ENCODE measurements around the gene FSIP1.

FSIP1 gene

GRCh38 chr15:39622660-39623516 is 159.8 kb downstream of the FSIP1 start:
- H3K36me3 ChIP-seq = no peaks in the 10 kb centered on the region
- TF ChIP-seq, protein P1, sequence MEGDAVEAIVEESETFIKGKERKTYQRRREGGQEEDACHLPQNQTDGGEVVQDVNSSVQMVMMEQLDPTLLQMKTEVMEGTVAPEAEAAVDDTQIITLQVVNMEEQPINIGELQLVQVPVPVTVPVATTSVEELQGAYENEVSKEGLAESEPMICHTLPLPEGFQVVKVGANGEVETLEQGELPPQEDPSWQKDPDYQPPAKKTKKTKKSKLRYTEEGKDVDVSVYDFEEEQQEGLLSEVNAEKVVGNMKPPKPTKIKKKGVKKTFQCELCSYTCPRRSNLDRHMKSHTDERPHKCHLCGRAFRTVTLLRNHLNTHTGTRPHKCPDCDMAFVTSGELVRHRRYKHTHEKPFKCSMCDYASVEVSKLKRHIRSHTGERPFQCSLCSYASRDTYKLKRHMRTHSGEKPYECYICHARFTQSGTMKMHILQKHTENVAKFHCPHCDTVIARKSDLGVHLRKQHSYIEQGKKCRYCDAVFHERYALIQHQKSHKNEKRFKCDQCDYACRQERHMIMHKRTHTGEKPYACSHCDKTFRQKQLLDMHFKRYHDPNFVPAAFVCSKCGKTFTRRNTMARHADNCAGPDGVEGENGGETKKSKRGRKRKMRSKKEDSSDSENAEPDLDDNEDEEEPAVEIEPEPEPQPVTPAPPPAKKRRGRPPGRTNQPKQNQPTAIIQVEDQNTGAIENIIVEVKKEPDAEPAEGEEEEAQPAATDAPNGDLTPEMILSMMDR (IDR thresholded peaks at IDR 0.05) = no peak
- H3K27ac ChIP-seq = no peak overlapping the region
- H3K4me3 ChIP-seq (ENCODE audit: low read depth in 1 of 2, low read length in 1 of 2) = no peak overlapping the region
- H3K27me3 ChIP-seq = no peaks in the 10 kb centered on the region
- H3K9me3 ChIP-seq = no peaks in the 10 kb centered on the region
- H3K4me1 ChIP-seq (ENCODE audit: control insufficient read depth in 1 of 2, insufficient read depth in 1 of 2, low read depth in 1 of 2, low read length in 1 of 2) = no peaks in the 10 kb centered on the region

DNA sequence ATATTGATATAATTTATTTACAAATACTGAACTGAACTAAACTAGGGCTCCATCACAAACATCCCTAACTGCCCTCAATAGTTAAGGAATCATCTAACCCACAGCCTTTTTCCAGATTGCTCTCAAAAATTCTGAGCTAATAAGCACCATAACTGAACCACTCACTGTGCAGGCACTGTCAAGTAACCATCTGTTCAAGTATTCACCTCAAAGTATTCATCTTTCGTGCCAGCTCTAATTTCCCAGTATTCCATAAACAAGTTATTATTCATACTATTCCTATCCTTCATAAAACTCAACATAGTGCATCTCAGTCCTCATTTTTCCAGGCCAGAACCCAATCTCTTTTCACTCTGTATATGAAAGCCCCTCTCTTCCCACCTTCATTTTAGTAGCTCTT is 160.7 kb downstream of the FSIP1 start:
- Histone ChIP-seq H3K36me3 (no peaks in the 10 kb centered on the region), H3K27me3 (no peaks in the 10 kb centered on the region), H3K4me3 (ENCODE audit: low read depth in 1 of 2, low read length in 1 of 2) (no peak overlapping the region), H3K4me1 (ENCODE audit: control insufficient read depth in 1 of 2, insufficient read depth in 1 of 2, low read depth in 1 of 2, low read length in 1 of 2) (no peaks in the 10 kb centered on the region), H3K9me3 (no peaks in the 10 kb centered on the region), H3K27ac (no peak overlapping the region)
- TF ChIP-seq, protein P1 (IDR thresholded peaks at IDR 0.05) = no peak

GRCh38 chr15:39621210-39621609 is 161.4 kb downstream of the FSIP1 start:
- Histone ChIP-seq H3K27ac (no peak overlapping the region), H3K27me3 (no peaks in the 10 kb centered on the region), H3K4me3 (ENCODE audit: low read depth in 1 of 2, low read length in 1 of 2) (no peak overlapping the region), H3K9me3 (no peaks in the 10 kb centered on the region), H3K36me3 (no peaks in the 10 kb centered on the region), H3K4me1 (ENCODE audit: control insufficient read depth in 1 of 2, insufficient read depth in 1 of 2, low read depth in 1 of 2, low read length in 1 of 2) (no peaks in the 10 kb centered on the region)
- TF ChIP-seq, protein P1 (IDR thresholded peaks at IDR 0.05) = no peak

- Histone ChIP-seq H3K9me3 (no peaks in the 10 kb centered on the region), H3K4me1 (ENCODE audit: control insufficient read depth in 1 of 2, insufficient read depth in 1 of 2, low read depth in 1 of 2, low read length in 1 of 2) (no peaks in the 10 kb centered on the region), H3K4me3 (ENCODE audit: low read depth in 1 of 2, low read length in 1 of 2) (no peak overlapping the region), H3K27me3 (no peaks in the 10 kb centered on the region), H3K27ac (no peak overlapping the region), H3K36me3 (no peaks in the 10 kb centered on the region)
- TF ChIP-seq, protein P1 (IDR thresholded peaks at IDR 0.05) = no peak
Observed at GRCh38 chr15:39618063-39618823, 164.4 kb downstream of the FSIP1 start.

DNA sequence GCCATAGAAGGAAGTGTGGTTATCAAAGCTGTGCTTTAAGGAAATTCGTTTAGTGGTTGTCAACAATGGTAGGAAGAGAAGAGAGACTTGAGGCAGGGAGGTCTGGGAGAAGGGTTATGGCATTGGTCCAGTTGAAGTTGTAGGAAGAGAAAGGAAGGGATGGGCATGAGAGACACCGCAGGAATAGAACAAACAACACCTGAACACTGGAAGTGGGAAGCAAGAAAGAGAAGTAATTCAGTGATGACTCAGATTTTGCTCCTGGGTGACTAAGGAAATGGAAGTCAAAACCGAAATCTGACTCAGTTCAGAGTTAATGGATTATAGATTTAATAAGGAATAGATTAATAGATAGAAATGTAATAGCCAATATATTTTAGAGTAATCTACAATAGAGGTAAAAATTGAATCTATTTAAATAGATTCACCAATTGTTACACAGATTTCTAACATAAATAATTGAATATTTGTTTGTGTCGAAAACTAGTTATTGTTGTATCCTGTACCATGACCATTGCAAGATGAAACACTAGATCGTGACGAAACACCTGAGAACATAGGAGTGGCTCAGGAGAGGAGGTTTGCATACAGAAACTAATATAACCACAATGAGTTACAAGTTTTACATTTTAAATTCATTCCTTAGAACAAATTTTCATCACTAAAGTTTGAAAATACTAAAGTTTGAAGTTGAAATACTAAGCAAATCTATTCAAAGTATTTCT is 165.7 kb downstream of the FSIP1 start:
- Histone ChIP-seq H3K27me3 (no peaks in the 10 kb centered on the region), H3K4me1 (ENCODE audit: control insufficient read depth in 1 of 2, insufficient read depth in 1 of 2, low read depth in 1 of 2, low read length in 1 of 2) (no peaks in the 10 kb centered on the region), H3K27ac (no peak overlapping the region), H3K36me3 (no peaks in the 10 kb centered on the region), H3K9me3 (no peaks in the 10 kb centered on the region), H3K4me3 (ENCODE audit: low read depth in 1 of 2, low read length in 1 of 2) (no peak overlapping the region)
- TF ChIP-seq, protein P1 (IDR thresholded peaks at IDR 0.05) = no peak
